ENCODE measurements around the gene DIRAS2. TPM values are rescaled to one million over a fixed set of nuclear protein-coding genes. Genes with fewer than 3 reads are reported as not detected.

The DIRAS2 gene
- total RNA-seq, 1 experiment from 2014 or later: not detected

DNA sequence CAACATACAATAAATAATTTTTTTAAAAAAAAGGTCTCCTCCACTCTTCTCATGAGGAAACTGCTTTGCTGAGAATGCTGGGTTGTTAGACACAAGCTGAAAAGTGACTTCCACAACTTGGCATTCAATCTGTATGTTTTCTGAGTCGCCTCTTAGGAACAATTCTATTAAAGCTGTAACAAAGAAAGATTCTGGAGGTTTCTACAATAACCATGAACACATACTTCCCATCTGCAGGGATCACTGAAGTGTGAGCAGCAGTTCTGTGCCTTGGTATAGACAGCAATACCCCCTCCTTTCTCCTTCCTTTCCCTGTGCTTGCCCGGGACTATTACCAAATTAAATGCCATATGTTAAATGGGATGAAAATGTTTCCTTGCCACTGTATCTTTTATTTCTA lies 1.5 kb downstream of the DIRAS2 start:
- POLR2A ChIA-PET (ENCODE audit: unreplicated experiment): no interaction called here
- intact Hi-C loops (cut with micrococcal nuclease; ENCODE audit: unreplicated experiment): no loop called here

DNA sequence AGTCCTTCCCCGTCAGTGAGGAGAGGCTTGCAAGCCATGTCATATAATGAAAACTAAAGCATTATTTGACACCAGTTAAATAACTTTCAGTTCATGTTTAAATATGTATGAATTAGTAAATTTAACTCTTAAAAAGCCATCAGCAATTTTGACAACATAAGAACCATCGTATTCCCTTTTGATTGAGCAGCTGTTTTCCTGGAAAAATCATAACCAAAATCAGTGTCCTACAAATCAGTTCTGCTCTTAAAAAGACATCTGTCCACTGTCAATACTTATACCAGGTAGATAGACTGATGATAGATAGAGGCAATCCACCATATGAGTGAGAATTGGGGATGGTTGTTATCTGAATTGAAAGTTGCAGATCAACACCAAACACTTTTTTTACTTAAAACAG lies 2.3 kb downstream of the DIRAS2 start:
- POLR2A ChIA-PET (ENCODE audit: unreplicated experiment): no interaction called here
- TF ChIP-seq, protein P1, sequence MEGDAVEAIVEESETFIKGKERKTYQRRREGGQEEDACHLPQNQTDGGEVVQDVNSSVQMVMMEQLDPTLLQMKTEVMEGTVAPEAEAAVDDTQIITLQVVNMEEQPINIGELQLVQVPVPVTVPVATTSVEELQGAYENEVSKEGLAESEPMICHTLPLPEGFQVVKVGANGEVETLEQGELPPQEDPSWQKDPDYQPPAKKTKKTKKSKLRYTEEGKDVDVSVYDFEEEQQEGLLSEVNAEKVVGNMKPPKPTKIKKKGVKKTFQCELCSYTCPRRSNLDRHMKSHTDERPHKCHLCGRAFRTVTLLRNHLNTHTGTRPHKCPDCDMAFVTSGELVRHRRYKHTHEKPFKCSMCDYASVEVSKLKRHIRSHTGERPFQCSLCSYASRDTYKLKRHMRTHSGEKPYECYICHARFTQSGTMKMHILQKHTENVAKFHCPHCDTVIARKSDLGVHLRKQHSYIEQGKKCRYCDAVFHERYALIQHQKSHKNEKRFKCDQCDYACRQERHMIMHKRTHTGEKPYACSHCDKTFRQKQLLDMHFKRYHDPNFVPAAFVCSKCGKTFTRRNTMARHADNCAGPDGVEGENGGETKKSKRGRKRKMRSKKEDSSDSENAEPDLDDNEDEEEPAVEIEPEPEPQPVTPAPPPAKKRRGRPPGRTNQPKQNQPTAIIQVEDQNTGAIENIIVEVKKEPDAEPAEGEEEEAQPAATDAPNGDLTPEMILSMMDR (conservative IDR thresholded peaks at IDR 0.05): no peak
- TF ChIP-seq EZH2 (IDR thresholded peaks at IDR 0.05; ENCODE audit: low read depth): no peak
- H3K36me3 ChIP-seq (ENCODE audit: low read depth): no peaks in the 10 kb centered on the region
- intact Hi-C loops (cut with micrococcal nuclease; ENCODE audit: unreplicated experiment): no loop called here
- no peaks in the 10 kb centered on the region for H3K27me3 ChIP-seq (ENCODE audit: insufficient read depth, low read depth)
- H4K20me1 ChIP-seq (ENCODE audit: insufficient read depth): no peaks in the 10 kb centered on the region
- H2AFZ ChIP-seq: no peak overlapping the region
- CTCF ChIA-PET: interaction anchor here (0.7 kb wide), 1 partner anchor 322 kb away, joined by 4 read pairs; no protein-coding TSS in a partner anchor
- BruUV-seq (replicated peaks): no TSS peak
- no peaks in the 10 kb centered on the region for H3K9me3 ChIP-seq (ENCODE audit: insufficient read depth, low read depth)
- no peak overlapping the region for H3K27ac ChIP-seq
- H3K79me2 ChIP-seq (ENCODE audit: low read depth): no peaks in the 10 kb centered on the region
- peaks cover 10% of the 10 kb centered on the region for H3K4me1 ChIP-seq (replicated peaks; ENCODE audit: insufficient read depth)
- H3F3A ChIP-seq (ENCODE audit: insufficient read depth, low read depth): no peaks in the 10 kb centered on the region
- H3K9me2 ChIP-seq (ENCODE audit: insufficient read depth): no peaks in the 10 kb centered on the region
- H3K4me2 ChIP-seq: no peak overlapping the region
- no peak overlapping the region for H3K4me3 ChIP-seq
- no peak for DNase-seq

More for the DNA sequence above, 1.5 kb downstream of the DIRAS2 start:
- no peaks in the 10 kb centered on the region for H3K36me3 ChIP-seq (ENCODE audit: low read depth)
- no peak overlapping the region for H3K4me3 ChIP-seq
- H3K79me2 ChIP-seq (ENCODE audit: low read depth): no peaks in the 10 kb centered on the region
- H3K27me3 ChIP-seq (ENCODE audit: insufficient read depth, low read depth): no peaks in the 10 kb centered on the region
- no peak for DNase-seq
- no peak overlapping the region for H3K27ac ChIP-seq
- H3K4me1 ChIP-seq (replicated peaks; ENCODE audit: insufficient read depth): peaks cover 10% of the 10 kb centered on the region
- H3K9me2 ChIP-seq (ENCODE audit: insufficient read depth): no peaks in the 10 kb centered on the region
- no peaks in the 10 kb centered on the region for H3K9me3 ChIP-seq (ENCODE audit: insufficient read depth, low read depth)
- H2AFZ ChIP-seq: no peak overlapping the region
- H3K4me2 ChIP-seq: no peak overlapping the region
- TF ChIP-seq EZH2 (IDR thresholded peaks at IDR 0.05; ENCODE audit: low read depth): no peak
- TF ChIP-seq, protein P1 (conservative IDR thresholded peaks at IDR 0.05): no peak
- no TSS peak for BruUV-seq (replicated peaks)
- H3F3A ChIP-seq (ENCODE audit: insufficient read depth, low read depth): no peaks in the 10 kb centered on the region
- CTCF ChIA-PET: no interaction called here
- H4K20me1 ChIP-seq (ENCODE audit: insufficient read depth): no peaks in the 10 kb centered on the region

DNA sequence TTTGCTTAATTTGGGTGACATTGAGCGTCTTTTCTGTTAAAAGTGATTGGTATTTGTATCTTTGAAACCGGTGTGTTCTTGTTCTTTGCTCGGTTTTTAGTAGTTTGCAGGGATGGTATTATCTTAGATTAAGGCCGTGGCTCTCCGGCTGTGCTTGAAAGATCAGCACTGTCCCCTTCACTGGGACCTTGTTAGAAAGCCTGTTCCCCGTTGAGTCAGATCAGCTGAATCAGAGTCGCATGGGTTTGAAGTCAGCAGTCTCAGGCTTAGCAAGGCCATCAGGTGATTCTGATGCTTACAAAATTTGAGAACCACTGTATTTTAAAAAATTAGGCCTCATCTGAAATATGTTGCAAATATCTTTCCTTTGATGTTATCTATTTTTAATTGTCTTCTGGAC lies 5.0 kb downstream of the DIRAS2 start:
- Histone ChIP-seq H3K9me2 (ENCODE audit: insufficient read depth) (no peaks in the 10 kb centered on the region), H2AFZ (no peak overlapping the region), H4K20me1 (ENCODE audit: insufficient read depth) (no peaks in the 10 kb centered on the region), H3K9me3 (ENCODE audit: insufficient read depth, low read depth) (no peaks in the 10 kb centered on the region), H3K27me3 (ENCODE audit: insufficient read depth, low read depth) (no peaks in the 10 kb centered on the region), H3K4me1 (replicated peaks; ENCODE audit: insufficient read depth) (no peaks in the 10 kb centered on the region), H3F3A (ENCODE audit: insufficient read depth, low read depth) (no peaks in the 10 kb centered on the region), H3K36me3 (ENCODE audit: low read depth) (no peaks in the 10 kb centered on the region), H3K4me2 (no peak overlapping the region), H3K27ac (no peak overlapping the region), H3K4me3 (no peak overlapping the region), H3K79me2 (ENCODE audit: low read depth) (no peaks in the 10 kb centered on the region)
- ChIA-PET CTCF (no interaction called here), POLR2A (ENCODE audit: unreplicated experiment) (no interaction called here)
- TF ChIP-seq, protein P1 (conservative IDR thresholded peaks at IDR 0.05): no peak
- TF ChIP-seq EZH2 (IDR thresholded peaks at IDR 0.05; ENCODE audit: low read depth): no peak
- intact Hi-C loops (cut with micrococcal nuclease; ENCODE audit: unreplicated experiment): loop anchor here (5.0 kb wide), 1 partner anchor 90 kb away; no protein-coding TSS in a partner anchor
- no TSS peak for BruUV-seq (replicated peaks)
- no peak for DNase-seq
